ENCODE results near the gene KCNA5. TPM values are rescaled to one million over a fixed set of nuclear protein-coding genes. Genes with fewer than 3 reads are reported as not detected.

KCNA5 gene
- polyA plus RNA-seq, 1 experiment: not detected

- H3K4me3 ChIP-seq (ENCODE audit: low read depth, low read length): no peak overlapping the region
- no peak for TF ChIP-seq CTCF (IDR thresholded peaks at IDR 0.05; ENCODE audit: low read depth, low read length)
- POLR2A ChIA-PET: no interaction called here
- no peak overlapping the region for H3K27ac ChIP-seq (ENCODE audit: low read depth, low read length)
- no peaks in the 10 kb centered on the region for H3K9me3 ChIP-seq (ENCODE audit: control insufficient read depth, insufficient read depth, low read length)
- no peak for DNase-seq (ENCODE audit: low read depth, low spot score)
- peaks cover 18% of the 10 kb centered on the region for H3K27me3 ChIP-seq (ENCODE audit: control insufficient read depth, insufficient read depth, low read length)
- CTCF ChIA-PET: interaction anchor here (0.5 kb wide), 1 partner anchor 507 kb away, joined by 3 read pairs; no protein-coding TSS in a partner anchor
These were observed 4.8 kb upstream of the KCNA5 start for GRCh38 chr12:5038781-5039311.

DNA sequence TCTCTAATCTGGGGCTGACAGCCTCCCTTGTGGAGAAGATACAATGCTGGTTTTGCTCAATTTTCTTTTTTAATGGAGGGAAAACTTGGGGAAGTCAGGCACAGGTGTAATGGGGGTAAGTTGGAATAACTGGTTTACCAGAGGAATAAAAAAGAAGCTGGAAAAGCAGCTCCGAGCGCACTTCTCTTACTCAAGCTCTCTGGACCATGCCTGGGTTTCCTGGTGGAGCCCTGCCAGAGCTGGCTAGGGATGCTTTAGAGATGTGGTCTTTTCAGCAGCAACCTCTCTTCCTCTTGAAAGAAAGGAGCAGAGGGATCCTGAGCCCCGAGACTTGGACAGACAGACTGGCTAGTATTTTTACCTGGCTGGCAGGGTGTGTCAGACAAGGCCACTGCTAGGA, 3.9 kb upstream of the KCNA5 start:
- POLR2A ChIA-PET: no interaction called here
- no peak overlapping the region for H3K27ac ChIP-seq (ENCODE audit: low read depth, low read length)
- TF ChIP-seq CTCF (IDR thresholded peaks at IDR 0.05; ENCODE audit: low read depth, low read length): no peak
- no peaks in the 10 kb centered on the region; the same call in 1 of the 2 replicates for H3K9me3 ChIP-seq (ENCODE audit: control insufficient read depth, insufficient read depth, low read length)
- peaks cover 18% of the 10 kb centered on the region for H3K27me3 ChIP-seq (ENCODE audit: control insufficient read depth, insufficient read depth, low read length)
- no peak overlapping the region for H3K4me3 ChIP-seq (ENCODE audit: low read depth, low read length)
- no peak for DNase-seq (ENCODE audit: low read depth, low spot score)
- CTCF ChIA-PET: no interaction called here

- Histone ChIP-seq H3K27ac (ENCODE audit: low read depth, low read length) (no peak overlapping the region), H3K9me3 (ENCODE audit: control insufficient read depth, insufficient read depth, low read length) (no peaks in the 10 kb centered on the region; the same call in 1 of the 2 replicates), H3K27me3 (ENCODE audit: control insufficient read depth, insufficient read depth, low read length) (peaks cover 21% of the 10 kb centered on the region), H3K4me3 (ENCODE audit: low read depth, low read length) (no peak overlapping the region)
- ChIA-PET POLR2A (no interaction called here), CTCF (no interaction called here)
- no peak for TF ChIP-seq CTCF (IDR thresholded peaks at IDR 0.05; ENCODE audit: low read depth, low read length)
- DNase-seq (ENCODE audit: low read depth, low spot score): no peak
These were observed 3.3 kb upstream of the KCNA5 start for GRCh38 chr12:5040368-5040767.

DNA sequence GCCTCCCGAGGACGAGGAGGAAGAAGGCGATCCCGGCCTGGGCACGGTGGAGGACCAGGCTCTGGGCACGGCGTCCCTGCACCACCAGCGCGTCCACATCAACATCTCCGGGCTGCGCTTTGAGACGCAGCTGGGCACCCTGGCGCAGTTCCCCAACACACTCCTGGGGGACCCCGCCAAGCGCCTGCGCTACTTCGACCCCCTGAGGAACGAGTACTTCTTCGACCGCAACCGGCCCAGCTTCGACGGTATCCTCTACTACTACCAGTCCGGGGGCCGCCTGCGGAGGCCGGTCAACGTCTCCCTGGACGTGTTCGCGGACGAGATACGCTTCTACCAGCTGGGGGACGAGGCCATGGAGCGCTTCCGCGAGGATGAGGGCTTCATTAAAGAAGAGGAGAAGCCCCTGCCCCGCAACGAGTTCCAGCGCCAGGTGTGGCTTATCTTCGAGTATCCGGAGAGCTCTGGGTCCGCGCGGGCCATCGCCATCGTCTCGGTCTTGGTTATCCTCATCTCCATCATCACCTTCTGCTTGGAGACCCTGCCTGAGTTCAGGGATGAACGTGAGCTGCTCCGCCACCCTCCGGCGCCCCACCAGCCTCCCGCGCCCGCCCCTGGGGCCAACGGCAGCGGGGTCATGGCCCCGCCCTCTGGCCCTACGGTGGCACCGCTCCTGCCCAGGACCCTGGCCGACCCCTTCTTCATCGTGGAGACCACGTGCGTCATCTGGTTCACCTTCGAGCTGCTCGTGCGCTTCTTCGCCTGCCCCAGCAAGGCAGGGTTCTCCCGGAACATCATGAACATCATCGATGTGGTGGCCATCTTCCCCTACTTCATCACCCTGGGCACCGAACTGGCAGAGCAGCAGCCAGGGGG, 979 bp downstream of the KCNA5 start:
- CTCF ChIA-PET: no interaction called here
- no peaks in the 10 kb centered on the region; the same call in 1 of the 2 replicates for H3K9me3 ChIP-seq (ENCODE audit: control insufficient read depth, insufficient read depth, low read length)
- H3K27ac ChIP-seq (ENCODE audit: low read depth, low read length): no peak overlapping the region
- no peak for DNase-seq (ENCODE audit: low read depth, low spot score)
- POLR2A ChIA-PET: no interaction called here
- H3K27me3 ChIP-seq (ENCODE audit: control insufficient read depth, insufficient read depth, low read length): peaks cover 39% of the 10 kb centered on the region
- H3K4me3 ChIP-seq (ENCODE audit: low read depth, low read length): no peak overlapping the region
- TF ChIP-seq CTCF (IDR thresholded peaks at IDR 0.05; ENCODE audit: low read depth, low read length): no peak

GRCh38 chr12:5047094-5047493, 3.4 kb downstream of the KCNA5 start:
- ChIA-PET CTCF (interaction anchor here (1.6 kb wide), 1 partner anchor 190 kb away, joined by 6 read pairs; no protein-coding TSS in a partner anchor), POLR2A (no interaction called here)
- Histone ChIP-seq H3K27ac (ENCODE audit: low read depth, low read length) (no peak overlapping the region), H3K9me3 (ENCODE audit: control insufficient read depth, insufficient read depth, low read length) (no peaks in the 10 kb centered on the region; the same call in 1 of the 2 replicates), H3K4me3 (ENCODE audit: low read depth, low read length) (no peak overlapping the region), H3K27me3 (ENCODE audit: control insufficient read depth, insufficient read depth, low read length) (peaks cover 49% of the 10 kb centered on the region)
- TF ChIP-seq CTCF (IDR thresholded peaks at IDR 0.05; ENCODE audit: low read depth, low read length): no peak
- no peak for DNase-seq (ENCODE audit: low read depth, low spot score)

Data from AG04450 (cell line).